PC-9 (cell line): ENCODE results near the gene ARHGAP32. TPM values are rescaled to one million over a fixed set of nuclear protein-coding genes. Genes with fewer than 3 reads are reported as not detected.

Experiments used
- BruUV-seq: library from RNA; stranded (reverse); fragments of 400-500 nt; replicated peaks from 2 replicates; lab custom pipeline; 2021; lab: Mats Ljungman, UMichigan
- CTCF ChIA-PET: fragments of 300-600 bp; sonication (Branson Sonifier 250); formaldehyde crosslinking; loops from one replicate; lab custom pipeline; 2022; ENCODE audit warnings: antibody characterized with exemption; lab: Charles Lee
- POLR2A ChIA-PET: fragments of 300-600 bp; sonication (Branson Sonifier 250); formaldehyde crosslinking; loops from one replicate; lab custom pipeline; 2022; ENCODE audit warnings: antibody characterized with exemption; ENCODE audit not compliant: unreplicated experiment; lab: Charles Lee
- DNase-seq, 2 experiments: peaks; one replicate each; pipeline versions ENCODE4 v3.0.0 to v3.0.0-alpha.2; 2015 to 2022; ENCODE audit warnings: mixed read lengths in 1 of 2
- H2AFZ ChIP-seq: fragments of 200-600 bp; sonication (generic); 2 replicates; pipeline ENCODE4 v1.8.1; 2017; ENCODE audit warnings: antibody characterized with exemption
- H3F3A ChIP-seq: fragments of 200-600 bp; sonication (generic); 2 replicates; pipeline ENCODE4 v1.8.1; 2017; ENCODE audit warnings: antibody characterized with exemption, mild to moderate bottlenecking, low read depth; ENCODE audit not compliant: insufficient read depth
- H3K27ac ChIP-seq: fragments of 200-600 bp; sonication (generic); 2 replicates; pipeline ENCODE4 v1.6.1; 2016; ENCODE audit warnings: mixed run types
- H3K27me3 ChIP-seq: fragments of 200-600 bp; sonication (generic); 2 replicates; pipeline ENCODE4 v1.6.1; 2016; ENCODE audit warnings: low read depth, mixed run types; ENCODE audit not compliant: insufficient read depth
- H3K36me3 ChIP-seq: fragments of 200-600 bp; sonication (generic); 2 replicates; pipeline ENCODE4 v1.6.1; 2016; ENCODE audit warnings: low read depth, mixed run types
- H3K4me1 ChIP-seq: fragments of 200-600 bp; sonication (generic); replicated peaks from 2 replicates; pipeline ENCODE4 v1.6.1; 2016; ENCODE audit warnings: mixed run types; ENCODE audit not compliant: insufficient read depth
- H3K4me2 ChIP-seq: fragments of 200-600 bp; sonication (generic); 2 replicates; pipeline ENCODE4 v1.6.1; 2017; ENCODE audit warnings: mixed run types
- H3K4me3 ChIP-seq: fragments of 200-600 bp; sonication (generic); 2 replicates; pipeline ENCODE4 v1.6.1; 2016; ENCODE audit warnings: mixed run types
- H3K79me2 ChIP-seq: fragments of 200-600 bp; sonication (generic); 2 replicates; pipeline ENCODE4 v1.6.1; 2017; ENCODE audit warnings: low read depth, mixed run types
- H3K9me2 ChIP-seq: fragments of 200-600 bp; sonication (generic); 2 replicates; pipeline ENCODE4 v1.8.1; 2017; ENCODE audit warnings: mild to moderate bottlenecking; ENCODE audit not compliant: insufficient read depth
- H3K9me3 ChIP-seq: fragments of 200-600 bp; sonication (generic); 2 replicates; pipeline ENCODE4 v1.8.1; 2016; ENCODE audit warnings: low read depth; ENCODE audit not compliant: insufficient read depth
- H4K20me1 ChIP-seq: fragments of 200-600 bp; sonication (generic); 2 replicates; pipeline ENCODE4 v1.8.1; 2017; ENCODE audit not compliant: insufficient read depth
- CTCF ChIP-seq: fragments of 200-600 bp; sonication (generic); conservative IDR thresholded peaks from 2 replicates; pipeline ENCODE4 v1.6.1; 2017; ENCODE audit warnings: mixed run types, antibody characterized with exemption, mild to moderate bottlenecking, moderate library complexity
- EZH2 ChIP-seq: fragments of 200-600 bp; sonication (generic); IDR thresholded peaks from 2 replicates; pipeline ENCODE4 v1.8.0; 2017; ENCODE audit warnings: antibody characterized with exemption, low read depth
- intact Hi-C: fragments of 100-400 bp; cut with micrococcal nuclease; formaldehyde crosslinking; loops from one replicate; pipeline ENCODE4 v1.10.0; 2022; ENCODE audit not compliant: unreplicated experiment
- total RNA-seq: library from RNA; stranded (reverse); gene quantifications from 2 replicates; pipeline ENCODE4 v1.2.3, GENCODE V29; 2021

Gene ARHGAP32
- total RNA-seq, 1 experiment from 2014 or later: 35.1 TPM

GRCh38 chr11:128933481-128934178, 258.5 kb downstream of the ARHGAP32 start:
- no peak for DNase-seq
- Histone ChIP-seq H3K9me2 (no peaks in the 10 kb centered on the region), H3F3A (no peaks in the 10 kb centered on the region), H3K27ac (no peak overlapping the region), H3K4me3 (no peak overlapping the region), H3K79me2 (no peaks in the 10 kb centered on the region), H3K4me1 (no peaks in the 10 kb centered on the region), H3K36me3 (no peaks in the 10 kb centered on the region), H3K27me3 (peaks cover 30% of the 10 kb centered on the region; the same call in 1 of the 2 replicates), H4K20me1 (no peaks in the 10 kb centered on the region), H2AFZ (no peak overlapping the region), H3K4me2 (no peak overlapping the region), H3K9me3 (no peaks in the 10 kb centered on the region)
- CTCF ChIA-PET: interaction anchor here (0.6 kb wide), 1 partner anchor 23 kb away, joined by 4 read pairs; no protein-coding TSS in a partner anchor
- intact Hi-C loops: no loop called here
- TF ChIP-seq EZH2: no peak
- TF ChIP-seq CTCF: no peak
- BruUV-seq: no TSS peak
- POLR2A ChIA-PET: no interaction called here

- no peak overlapping the region for H3K4me2 ChIP-seq
- no peaks in the 10 kb centered on the region for H3K79me2 ChIP-seq
- ChIA-PET CTCF (no interaction called here), POLR2A (no interaction called here)
- H3F3A ChIP-seq: no peaks in the 10 kb centered on the region
- peaks cover 47% of the 10 kb centered on the region; the same call in 1 of the 2 replicates for H3K27me3 ChIP-seq
- no peak overlapping the region for H2AFZ ChIP-seq
- TF ChIP-seq EZH2 (no peak), CTCF (no peak)
- no peaks in the 10 kb centered on the region for H4K20me1 ChIP-seq
- DNase-seq: no peak
- intact Hi-C loops: no loop called here
- H3K4me3 ChIP-seq: no peak overlapping the region
- H3K27ac ChIP-seq: no peak overlapping the region
- no peaks in the 10 kb centered on the region for H3K4me1 ChIP-seq
- H3K9me2 ChIP-seq: no peaks in the 10 kb centered on the region
- H3K9me3 ChIP-seq: no peaks in the 10 kb centered on the region
- BruUV-seq: no TSS peak
- no peaks in the 10 kb centered on the region for H3K36me3 ChIP-seq
Observed at GRCh38 chr11:128931668-128932067, 260.5 kb downstream of the ARHGAP32 start.

- no peak overlapping the region for H3K4me2 ChIP-seq
- POLR2A ChIA-PET: no interaction called here
- H3K9me3 ChIP-seq: no peaks in the 10 kb centered on the region
- no peak overlapping the region for H3K4me3 ChIP-seq
- BruUV-seq: no TSS peak
- intact Hi-C loops: no loop called here
- no peaks in the 10 kb centered on the region for H4K20me1 ChIP-seq
- peaks cover 51% of the 10 kb centered on the region; the same call in 1 of the 2 replicates for H3K27me3 ChIP-seq
- no peaks in the 10 kb centered on the region for H3F3A ChIP-seq
- H3K9me2 ChIP-seq: no peaks in the 10 kb centered on the region
- H3K79me2 ChIP-seq: no peaks in the 10 kb centered on the region
- H3K27ac ChIP-seq: no peak overlapping the region
- TF ChIP-seq CTCF (no peak), EZH2 (no peak)
- no peaks in the 10 kb centered on the region for H3K36me3 ChIP-seq
- CTCF ChIA-PET: no interaction called here
- no peak overlapping the region for H2AFZ ChIP-seq
- no peak for DNase-seq
- no peaks in the 10 kb centered on the region for H3K4me1 ChIP-seq
Observed at GRCh38 chr11:128931066-128931465, 261.1 kb downstream of the ARHGAP32 start.
